Measurements from ENCODE around the gene CTSL.
"Not testable (repeated sequence)": the region's sequence is repeated elsewhere in the genome, so short reads cannot be mapped to it uniquely, and the experiment has no call there.

The CTSL gene

DNA sequence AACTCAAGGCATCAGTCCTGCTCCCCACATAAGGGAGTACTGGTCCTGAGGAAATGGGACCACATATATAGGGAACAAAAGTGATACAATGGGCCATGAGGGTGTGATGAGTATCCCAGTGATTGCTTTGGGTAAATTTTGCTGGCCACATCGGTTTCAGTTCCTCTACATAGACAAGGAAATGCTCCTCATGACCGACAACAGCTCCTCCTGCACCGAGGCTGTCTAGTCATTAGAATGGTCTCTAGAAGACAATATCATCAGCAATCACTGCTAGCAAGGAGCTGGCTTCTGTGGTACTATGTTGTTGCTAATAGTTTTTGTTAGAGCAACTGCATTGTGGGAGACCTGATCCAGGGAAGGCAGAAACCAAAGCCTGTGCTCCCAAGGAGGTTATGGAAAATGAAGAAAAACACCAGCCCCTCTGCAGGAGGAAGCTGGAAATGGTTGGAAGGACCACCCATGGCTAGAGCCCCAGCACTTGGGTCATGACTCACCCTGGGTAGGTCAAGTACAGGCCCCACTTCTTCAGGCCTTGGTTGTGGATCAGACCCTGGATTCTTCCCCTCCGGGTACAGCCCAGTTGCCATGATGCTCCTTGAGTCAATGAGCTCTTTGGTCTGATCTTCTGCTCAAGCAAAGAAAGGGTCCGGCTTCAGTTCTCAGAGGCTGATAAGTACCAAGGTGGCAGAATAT is 3.4 kb upstream of the CTSL start:
- DNase-seq: no peak

DNA sequence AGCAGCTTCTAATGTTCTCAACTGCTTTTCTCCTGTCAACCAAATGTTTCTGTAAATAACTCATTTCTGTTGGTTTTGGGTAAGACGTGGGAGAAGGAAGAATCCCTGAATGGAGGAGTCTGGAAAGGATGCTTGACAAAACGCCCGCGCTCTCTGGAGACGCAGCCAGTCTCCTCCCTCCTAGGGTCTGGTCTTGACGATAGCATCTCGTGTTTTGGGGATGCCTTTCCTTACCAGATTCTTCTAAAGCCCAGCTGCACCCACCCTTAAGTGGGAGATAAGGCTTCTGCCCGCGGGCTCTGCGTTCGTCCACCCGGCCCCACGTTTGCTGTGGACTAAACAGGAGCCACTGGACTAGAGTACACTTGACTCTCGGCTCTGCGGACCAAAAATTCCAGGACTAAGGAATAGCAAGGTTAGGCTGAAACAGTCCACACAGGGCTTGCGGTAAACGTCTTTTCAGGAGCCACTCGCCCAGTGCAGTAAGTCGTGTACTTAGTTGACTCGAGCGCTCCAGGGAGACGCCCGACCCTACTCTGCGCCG is 491 bp upstream of the CTSL start:
- peak; percentile 31 for DNase-seq

DNA sequence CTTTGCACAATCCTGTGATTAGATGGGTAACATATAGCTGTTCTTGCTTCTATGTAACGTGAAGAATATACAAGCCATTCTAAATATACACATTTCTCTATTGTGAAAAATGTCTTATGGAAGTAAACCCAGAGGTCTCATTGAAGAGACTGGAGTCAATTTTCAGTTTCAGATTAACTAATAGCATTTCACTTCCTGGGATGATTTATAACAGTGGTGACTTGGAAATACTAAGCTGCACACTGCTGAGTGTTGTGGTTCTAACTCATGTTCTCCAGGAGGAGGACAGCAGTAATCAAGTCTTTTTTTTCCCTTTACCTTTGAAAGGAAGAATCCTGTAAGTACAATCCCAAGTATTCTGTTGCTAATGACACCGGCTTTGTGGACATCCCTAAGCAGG is 3.3 kb downstream of the CTSL start:
- DNase-seq: no peak

DNA sequence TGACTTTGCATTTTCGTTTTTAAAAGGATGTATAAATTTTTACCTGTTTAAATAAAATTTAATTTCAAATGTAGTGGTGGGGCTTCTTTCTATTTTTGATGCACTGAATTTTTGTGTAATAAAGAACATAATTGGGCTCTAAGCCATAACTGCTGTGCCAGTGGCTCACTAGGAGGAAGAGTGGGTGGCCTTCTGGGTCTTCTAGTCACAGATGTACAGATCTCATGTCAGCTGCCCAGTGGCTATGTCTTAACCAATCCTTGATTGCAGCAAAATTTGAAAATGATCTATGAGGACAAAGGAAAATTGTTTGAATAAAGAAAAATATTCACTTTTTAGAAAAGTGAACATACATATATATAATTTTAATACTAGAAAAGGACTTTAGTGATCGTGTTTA is 5.4 kb downstream of the CTSL start:
- DNase-seq: no peak

DNA sequence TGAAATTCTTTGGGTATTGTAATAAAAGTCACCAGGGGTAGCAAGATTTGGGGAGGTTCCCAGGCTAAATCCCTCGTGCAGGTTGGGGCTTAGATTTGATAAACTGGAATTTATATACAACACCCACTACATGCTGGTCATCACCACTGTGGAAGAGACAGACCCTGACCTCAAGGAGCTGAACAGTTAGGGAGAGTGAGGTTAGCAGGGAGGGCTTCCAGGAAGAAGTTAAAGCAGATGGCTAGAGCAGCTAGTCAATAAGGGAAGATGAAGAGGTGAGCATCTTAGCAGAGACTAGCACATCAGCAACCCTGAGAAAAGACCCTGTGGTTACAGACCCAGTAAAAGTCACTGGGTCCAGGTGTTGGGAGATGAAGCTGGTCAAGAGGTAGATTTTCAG is 6.4 kb downstream of the CTSL start:
- no peak for DNase-seq

DNA sequence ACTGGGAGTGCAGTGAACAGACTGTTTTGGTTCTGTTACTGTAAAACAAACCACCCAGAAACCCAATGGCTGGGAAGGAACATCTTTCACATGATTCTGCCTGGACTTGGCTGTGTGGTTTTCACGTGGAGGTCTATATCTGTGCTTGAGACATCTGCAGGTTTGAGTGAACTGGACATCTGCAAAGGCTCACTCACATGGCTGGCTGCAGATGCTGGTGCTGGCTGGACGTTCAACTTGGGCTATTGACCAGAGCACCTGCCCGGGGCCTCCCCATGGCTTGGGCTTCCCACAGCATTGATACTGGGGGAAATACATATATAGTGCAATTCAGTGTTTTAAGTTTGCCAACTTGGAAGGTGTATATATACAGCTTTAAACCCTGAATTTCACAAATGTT is 6.8 kb downstream of the CTSL start:
- no peak for DNase-seq

DNA sequence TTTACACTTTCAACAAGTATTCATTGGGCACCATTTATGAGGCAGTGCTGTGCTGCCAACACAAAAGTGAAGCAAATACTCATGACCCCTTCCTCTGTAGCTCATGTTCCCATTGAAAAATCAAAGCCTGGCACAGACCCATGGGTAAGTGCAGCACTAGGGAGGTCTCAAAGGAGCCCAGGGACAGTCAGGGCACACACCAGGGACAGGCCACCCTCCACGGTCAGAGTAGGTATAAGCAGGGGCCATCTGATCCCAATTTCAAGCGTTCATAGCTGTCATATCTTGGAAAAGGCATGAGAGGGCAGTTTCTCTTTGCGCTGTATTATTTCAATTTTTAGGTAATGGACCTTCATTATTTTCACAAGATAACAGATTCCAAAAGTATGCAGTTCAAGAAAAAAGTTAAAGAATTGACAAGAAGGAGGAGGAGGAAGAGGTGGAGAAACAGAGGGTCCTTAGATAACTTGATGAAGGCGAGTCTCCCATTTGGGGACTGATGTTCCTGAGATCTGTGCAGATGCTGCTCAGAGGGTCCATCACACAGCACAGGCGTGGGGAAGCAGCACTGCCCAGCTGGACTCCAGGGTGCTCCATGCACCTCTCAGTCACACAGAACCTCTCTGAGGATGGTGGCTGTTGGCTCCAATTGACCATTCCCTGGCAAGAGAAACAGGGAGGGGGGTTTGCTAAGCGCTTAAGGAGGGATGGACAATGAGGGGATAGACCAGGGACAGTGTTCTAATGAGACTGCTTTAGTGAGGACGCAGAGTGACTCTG is 7.5 kb downstream of the CTSL start:
- no peak for DNase-seq

DNA sequence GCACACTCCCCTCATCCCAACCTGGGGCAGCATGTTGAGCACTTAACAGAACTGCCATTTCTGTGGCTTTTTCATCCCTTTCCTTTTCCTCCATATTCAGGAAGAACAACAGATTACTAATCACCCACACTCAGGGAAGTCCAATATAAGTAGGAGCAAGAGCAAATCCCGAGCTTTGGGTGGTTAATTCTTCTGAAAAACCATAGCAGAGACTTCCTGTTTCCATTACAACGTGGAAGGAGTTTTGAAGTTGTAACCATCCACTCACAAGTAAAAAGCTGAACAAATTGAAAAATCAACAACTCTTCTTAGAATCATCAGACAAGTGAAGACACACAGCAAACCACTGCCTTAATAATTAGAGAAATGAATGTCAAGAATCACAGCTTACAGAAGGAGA is 8.2 kb downstream of the CTSL start:
- DNase-seq: no peak

DNA sequence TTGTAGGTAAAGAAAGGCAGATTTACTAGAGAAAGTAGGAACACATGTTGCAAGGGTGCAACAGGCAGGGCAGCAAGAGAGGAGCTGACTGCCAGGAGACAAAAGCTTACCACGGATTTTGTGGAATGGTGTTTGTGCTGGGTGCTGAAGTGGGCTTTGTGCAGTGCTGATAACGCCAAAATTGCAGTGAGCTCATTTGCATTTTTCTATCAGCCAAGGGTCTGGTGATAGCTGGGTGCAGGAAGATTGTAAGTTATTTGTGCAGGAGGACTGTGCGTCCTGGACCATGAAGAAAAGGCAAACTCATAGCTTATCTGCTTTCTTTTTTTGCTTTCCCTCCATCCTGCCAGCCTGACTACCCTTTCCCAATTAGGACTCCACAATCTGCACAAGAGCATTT is 13.6 kb downstream of the CTSL start:
- DNase-seq: no peak

DNA sequence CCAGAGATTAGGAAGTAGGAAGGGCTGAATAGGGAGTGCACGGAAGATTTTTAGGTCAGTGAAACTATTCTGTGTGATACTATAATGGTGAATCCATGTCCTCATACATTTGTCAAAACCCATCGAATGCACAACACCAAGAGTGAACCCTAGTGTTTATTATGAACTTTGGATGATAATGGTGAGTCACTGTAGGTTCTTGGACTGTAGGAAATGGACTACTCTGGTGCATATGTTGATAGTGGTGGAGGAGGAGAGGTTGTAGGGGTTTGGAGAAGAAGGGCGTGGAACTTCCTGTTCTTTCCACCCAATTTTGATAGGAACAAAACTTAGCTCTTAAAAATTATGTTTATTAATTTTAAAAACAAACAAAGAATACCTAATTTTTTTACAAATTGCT is 14.3 kb downstream of the CTSL start:
- no peak for DNase-seq

DNA sequence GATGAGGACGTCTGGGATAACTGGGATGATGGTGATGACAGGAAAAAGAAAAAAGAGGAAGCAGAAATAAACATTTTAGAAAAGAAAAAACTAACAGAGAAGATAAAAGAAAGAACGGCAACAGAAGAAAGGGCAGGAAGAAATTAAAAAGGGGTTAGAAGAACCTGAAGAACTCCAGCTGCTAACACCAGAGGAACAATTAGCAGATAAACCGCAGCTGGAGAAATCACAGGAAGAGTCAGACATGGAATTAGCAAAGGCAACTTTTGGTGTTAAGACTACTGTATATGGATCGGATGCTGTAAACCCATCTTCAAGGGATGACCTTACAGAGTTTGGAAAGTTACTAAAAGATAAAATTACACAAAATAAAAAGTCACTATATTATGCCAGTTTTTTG is 15.4 kb downstream of the CTSL start:
- no peak for DNase-seq

DNA sequence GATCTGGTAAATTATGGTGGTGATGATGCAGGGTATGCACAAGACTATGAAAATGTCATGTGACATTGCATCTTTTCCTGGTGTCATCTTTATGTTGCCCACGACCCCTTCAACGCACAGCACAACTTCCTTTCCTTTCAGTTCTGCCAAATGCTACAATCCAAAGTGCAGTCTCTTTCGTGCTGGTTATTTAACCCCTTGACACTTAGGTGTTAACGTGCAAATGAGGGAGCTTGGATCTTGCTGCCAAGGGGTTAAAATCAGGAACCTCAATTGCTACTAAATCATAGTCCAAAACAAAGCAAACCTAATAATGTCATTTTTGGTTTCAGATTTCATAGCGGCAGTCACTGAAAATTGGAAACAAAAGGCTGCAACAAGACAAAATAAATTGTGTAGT is 16.0 kb downstream of the CTSL start:
- no peak for DNase-seq

DNA sequence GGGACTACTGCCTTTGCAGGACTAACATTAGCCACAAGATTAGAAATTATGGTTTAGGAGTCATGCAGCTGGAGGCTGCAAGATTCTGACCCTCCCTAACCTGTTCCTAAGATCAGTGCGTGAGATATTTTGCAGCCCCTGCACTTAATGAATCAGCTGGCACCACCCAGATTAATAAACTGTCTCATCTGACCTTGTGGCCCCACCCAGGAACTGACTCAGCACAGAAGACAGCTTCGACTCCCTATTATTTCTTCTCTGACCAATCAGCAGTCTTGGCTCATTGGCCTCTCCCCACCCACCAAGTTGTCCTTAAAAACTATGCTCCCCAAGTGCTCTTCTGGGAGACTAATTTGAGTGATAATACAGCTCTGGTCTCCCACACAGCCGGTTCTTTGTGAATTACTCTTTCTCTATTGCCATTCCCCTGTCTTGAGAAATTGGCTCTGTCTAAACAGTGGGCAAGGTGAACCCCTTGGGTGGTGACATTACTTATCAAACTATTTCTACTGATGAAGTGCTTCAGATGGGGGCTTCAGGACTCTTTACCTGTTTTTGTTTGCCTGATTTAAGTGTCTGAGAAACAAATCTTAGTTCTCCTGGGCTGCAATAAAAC is 17.0 kb downstream of the CTSL start:
- DNase-seq: no peak

DNA sequence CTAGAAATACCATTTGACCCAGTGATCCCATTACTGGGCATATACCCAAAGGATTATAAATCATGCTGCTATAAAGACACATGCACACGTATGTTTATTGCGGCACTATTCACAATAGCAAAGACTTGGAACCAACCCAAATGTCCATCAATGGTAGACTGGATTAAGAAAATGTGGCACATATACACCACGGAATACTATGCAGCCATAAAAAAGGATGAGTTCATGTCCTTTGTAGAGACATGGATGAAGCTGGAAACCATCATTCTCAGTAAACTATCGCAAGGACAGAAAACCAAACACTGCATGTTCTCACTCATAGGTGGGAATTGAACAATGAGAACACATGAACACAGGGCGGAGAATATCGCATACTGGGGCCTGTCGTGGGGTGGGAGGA is 18.3 kb downstream of the CTSL start:
- not testable (repeated sequence) for DNase-seq

DNA sequence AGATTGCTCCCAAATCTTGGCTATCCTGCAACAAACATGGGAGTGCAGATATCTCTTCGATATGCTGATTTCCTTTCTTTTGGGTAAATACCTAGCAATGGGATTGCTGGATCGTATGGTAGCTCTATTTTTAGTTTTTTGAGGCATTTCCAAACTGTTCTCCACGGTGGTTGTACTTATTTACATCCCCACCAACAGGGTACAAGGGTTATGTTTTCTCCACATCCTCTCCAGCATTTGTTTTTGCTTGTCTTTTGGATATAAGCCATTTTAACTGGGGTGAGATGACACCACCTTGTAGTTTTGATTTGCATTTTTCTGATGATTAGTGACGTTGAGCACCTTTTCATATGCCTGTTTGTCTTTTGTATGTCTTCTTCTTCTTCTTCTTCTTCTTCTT is 20.3 kb downstream of the CTSL start:
- no peak for DNase-seq

DNA sequence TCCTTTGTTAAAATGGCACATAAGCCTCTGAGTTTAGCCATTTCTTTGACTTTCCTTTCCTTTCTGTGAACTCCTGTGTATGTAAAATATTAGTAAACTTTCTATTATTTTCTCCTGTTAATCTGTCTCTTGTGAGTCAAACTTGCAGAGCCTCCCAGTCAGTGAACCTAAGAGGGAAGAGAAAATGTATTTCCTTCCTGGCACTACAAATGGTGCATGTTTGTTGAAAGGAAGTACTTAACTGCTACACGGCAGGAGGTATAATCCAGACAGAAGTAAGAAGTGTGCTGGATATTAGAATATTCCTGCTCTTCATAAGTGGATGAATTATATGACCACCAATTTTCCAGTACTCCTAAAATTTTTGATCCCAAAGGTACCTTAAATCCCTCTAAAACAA is 23.0 kb downstream of the CTSL start:
- DNase-seq: no peak

DNA sequence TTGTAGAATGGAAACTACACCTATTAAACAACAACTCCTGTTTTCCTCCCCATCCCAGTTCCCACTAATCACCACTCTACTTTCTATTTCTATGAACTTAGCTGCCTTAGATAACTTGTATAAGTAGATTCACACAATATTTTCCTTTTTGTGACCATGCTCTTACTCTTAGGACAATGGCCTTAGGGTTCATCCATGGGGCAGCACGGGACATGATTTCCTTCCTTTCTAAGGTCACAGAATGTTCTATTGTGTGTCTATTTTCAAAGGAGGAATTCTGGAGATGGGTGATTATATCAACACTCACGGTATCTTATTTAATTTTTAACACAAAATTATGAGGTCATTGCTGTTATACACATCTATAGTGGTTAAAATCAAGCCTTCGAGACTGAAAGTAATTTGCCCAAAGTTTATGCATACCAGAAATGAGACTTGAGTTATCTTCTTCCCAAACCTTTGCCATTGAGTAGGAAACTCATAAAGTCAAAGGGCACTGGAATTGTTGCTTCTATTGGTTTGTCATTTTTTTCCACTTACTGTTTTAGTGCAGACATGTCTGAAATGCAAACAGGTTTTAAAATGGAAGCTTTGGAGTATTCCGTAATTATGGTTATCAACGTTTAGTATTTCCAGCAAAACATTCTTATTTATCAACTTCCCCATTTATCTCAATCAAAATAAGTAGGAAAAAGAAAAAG is 23.6 kb downstream of the CTSL start:
- no peak for DNase-seq

DNA sequence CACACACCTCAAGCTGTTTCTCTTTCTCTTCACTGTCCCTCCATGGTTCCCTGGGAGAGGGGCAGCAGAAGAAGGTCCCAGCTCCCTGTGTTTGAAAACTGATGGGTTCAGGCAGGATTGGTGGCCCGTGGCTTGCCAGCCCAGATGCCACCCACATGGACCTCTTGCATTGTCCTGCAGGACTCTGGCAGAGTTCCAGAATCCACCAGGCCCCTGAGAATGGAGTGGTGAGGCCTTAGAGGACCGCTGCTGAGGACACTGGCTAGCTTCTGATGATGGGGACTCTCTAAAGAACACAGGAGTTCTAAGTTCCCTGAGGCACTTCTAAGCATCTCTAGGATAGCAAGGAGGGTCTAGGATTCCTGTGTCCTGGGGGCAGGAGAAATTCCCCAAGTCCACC is 24.8 kb downstream of the CTSL start:
- DNase-seq: no peak

DNA sequence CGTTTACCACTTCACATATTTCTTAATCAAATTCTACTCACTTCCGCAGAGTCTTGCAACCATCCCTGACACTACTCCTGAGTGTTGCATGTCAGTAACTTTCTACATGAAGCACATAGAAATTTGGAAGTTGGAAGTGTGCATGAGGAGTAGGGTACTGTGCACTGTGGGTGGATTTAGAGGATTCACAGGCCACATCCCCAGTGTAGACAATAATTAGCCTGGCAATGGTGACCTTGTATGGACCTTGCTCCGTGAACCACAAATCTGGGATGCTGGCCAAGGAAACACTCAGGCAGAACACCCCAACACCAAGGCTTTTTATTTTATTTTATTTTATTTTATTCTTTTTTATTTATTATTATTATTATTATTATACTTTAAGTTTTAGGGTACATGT is 25.5 kb downstream of the CTSL start:
- no peak for DNase-seq

DNA sequence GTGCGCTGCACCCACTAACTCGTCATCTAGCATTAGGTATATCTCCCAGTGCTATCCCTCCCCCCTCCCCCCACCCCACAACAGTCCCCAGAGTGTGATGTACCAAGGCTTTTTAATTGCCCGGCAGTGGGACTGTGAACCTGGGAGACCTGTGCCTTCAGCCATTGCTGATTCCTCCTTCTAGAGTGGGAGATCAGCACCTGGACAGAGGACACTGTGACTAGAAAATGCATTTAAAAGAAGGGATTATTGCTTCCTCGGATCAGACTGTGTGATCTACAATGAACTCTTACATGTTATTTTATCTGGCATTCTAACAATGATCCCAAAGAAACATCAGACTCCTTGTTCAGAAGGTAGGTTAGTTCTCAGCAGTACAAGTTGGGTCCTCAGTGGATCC is 25.9 kb downstream of the CTSL start:
- DNase-seq: no peak

DNA sequence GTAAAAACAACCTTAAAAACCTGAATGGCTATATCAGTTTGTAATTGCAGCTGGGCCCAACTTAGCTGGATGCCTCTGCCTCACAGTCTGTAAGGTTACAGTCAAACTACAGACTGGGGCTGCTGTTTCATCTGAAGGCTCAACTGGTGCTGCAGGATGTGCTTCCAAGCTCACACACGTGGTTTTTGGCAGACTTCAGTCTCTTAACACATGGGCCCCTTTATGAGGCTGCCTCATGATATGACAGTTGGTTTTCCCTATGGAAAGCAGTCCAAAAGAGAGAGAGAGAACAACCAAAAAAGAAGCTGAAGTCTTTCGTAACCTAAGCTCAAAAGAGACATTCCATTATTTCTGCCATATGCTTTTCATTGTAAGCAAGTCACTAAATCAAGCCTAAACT is 27.4 kb downstream of the CTSL start:
- DNase-seq: no peak

DNA sequence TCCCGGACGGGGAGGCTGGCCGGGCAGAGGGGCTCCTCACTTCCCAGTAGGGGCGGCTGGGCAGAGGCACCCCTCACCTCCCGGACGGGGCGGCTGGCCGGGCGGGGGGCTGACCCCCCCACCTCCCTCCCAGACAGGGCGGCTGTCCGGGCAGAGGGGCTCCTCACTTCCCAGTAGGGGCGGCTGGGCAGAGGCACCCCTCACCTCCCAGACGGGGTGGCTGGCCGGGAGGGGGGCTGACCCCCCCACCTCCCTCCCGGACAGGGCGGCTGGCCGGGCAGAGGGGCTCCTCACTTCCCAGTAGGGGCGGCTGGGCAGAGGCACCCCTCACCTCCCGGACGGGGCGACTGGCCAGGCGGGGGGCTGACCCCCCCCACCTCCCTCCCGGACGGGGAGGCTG is 32.4 kb downstream of the CTSL start:
- DNase-seq: not testable (repeated sequence)

DNA sequence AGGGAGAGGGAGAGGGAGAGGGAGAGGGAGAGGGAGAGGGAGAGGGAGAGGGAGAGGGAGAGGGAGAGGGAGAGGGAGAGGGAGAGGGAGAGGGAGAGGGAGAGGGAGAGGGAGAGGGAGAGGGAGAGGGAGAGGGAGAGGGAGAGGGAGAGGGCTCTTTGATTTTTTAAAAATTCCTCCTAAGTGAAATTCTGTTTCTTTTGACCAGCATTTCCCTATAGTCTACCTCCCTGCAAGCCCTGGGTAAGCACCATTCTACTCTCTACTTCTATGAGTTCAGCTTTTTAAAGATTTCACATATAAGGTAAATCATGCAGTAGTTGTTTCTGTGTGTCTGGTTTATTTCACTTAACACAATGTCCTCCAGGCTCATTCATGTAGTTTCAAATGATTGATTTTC is 34.1 kb downstream of the CTSL start:
- DNase-seq: not testable (repeated sequence)

DNA sequence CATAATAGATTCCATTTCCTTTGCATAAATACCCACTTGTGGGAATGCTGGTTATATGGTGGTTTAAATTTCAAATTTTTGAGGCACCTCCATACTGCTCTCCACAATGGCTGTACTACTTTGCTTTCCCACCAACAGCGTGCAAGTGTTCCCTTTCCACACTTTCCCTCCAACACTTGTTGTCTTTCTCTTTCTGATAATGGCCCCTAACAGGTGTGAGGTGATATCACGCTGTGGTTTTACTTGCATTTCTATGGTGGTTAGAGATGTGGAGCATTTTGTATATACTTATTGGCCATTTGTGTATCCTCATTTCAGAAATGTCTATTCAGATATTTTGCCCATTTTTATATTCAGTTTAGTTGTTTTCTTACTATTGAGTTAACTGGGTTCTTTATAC is 34.6 kb downstream of the CTSL start:
- DNase-seq: no peak
